HG03439 (cell line): ENCODE measurements around the gene RPL21.

Source experiments
- ATAC-seq: cut with Tn5 transposase; IDR thresholded peaks from one replicate; pipeline ENCODE4 v1.9.1; 2021; ENCODE audit warnings: mild to moderate bottlenecking, moderate library complexity; ENCODE audit not compliant: unreplicated experiment

RPL21 gene

GRCh38 chr13:27257648-27258253 lies 6.4 kb downstream of the RPL21 start:
- ATAC-seq: no peak

GRCh38 chr13:27258637-27259386 lies 7.5 kb downstream of the RPL21 start:
- ATAC-seq: no peak

GRCh38 chr13:27259831-27260230 lies 8.5 kb downstream of the RPL21 start:
- no peak for ATAC-seq

- no peak for ATAC-seq
Observed at GRCh38 chr13:27261396-27261795, 10.0 kb downstream of the RPL21 start.

- ATAC-seq: no peak
Observed at GRCh38 chr13:27263438-27263837, 12.1 kb downstream of the RPL21 start.

GRCh38 chr13:27264181-27264580 lies 12.8 kb downstream of the RPL21 start:
- no peak for ATAC-seq

- ATAC-seq: no peak
Observed at GRCh38 chr13:27264648-27265047, 13.3 kb downstream of the RPL21 start.

- no peak for ATAC-seq
Observed at GRCh38 chr13:27266917-27267316, 15.6 kb downstream of the RPL21 start.

- ATAC-seq: no peak
Observed at GRCh38 chr13:27267596-27267995, 16.2 kb downstream of the RPL21 start.

GRCh38 chr13:27269114-27269665 lies 17.8 kb downstream of the RPL21 start:
- ATAC-seq: no peak

GRCh38 chr13:27270594-27271520 lies 19.5 kb downstream of the RPL21 start, which contains the start of gene RASL11A:
RASL11A (plus strand) TSS chr13:27270830; CDS start chr13:27270945, 115 bp downstream.
- peak; percentile 86 for ATAC-seq

GRCh38 chr13:27271570-27272096 lies 20.3 kb downstream of the RPL21 start:
- ATAC-seq: no peak

- no peak for ATAC-seq
Observed at GRCh38 chr13:27273658-27274425, 22.5 kb downstream of the RPL21 start.

GRCh38 chr13:27274631-27275030 lies 23.3 kb downstream of the RPL21 start:
- ATAC-seq: no peak

GRCh38 chr13:27276188-27276587 lies 24.8 kb downstream of the RPL21 start:
- no peak for ATAC-seq

- no peak for ATAC-seq
Observed at GRCh38 chr13:27279506-27279905, 28.1 kb downstream of the RPL21 start.

- no peak for ATAC-seq
Observed at GRCh38 chr13:27280009-27280656, 28.8 kb downstream of the RPL21 start.

GRCh38 chr13:27280841-27281240 lies 29.5 kb downstream of the RPL21 start:
- ATAC-seq: no peak

GRCh38 chr13:27281420-27281819 lies 30.1 kb downstream of the RPL21 start:
- no peak for ATAC-seq
